Right cardiac atrium (tissue), 5 donors: ENCODE measurements around the gene LAMP5. TPM values are rescaled to one million over a fixed set of nuclear protein-coding genes. Genes with fewer than 3 reads are reported as not detected.

Experiments used
- ATAC-seq, 2 donors: fragments of 200-7000 bp; cut with Tn5 transposase; one replicate each; pipeline versions ENCODE4 v1.8.0 to v1.9.1; 2020; ENCODE audit warnings: moderate library complexity in 2 of 2, mild to moderate bottlenecking in 1 of 2
- DNase-seq, 3 donors: peaks; one replicate each; pipeline ENCODE4 v3.0.0-alpha.2; 2020
- H3K27ac ChIP-seq: one replicate; pipeline ENCODE4 v1.5.1; 2013; ENCODE audit warnings: mild to moderate bottlenecking, low read length, control low read depth, moderate library complexity
- H3K27me3 ChIP-seq: one replicate; pipeline ENCODE4 v1.6.1; 2013; ENCODE audit not compliant: control insufficient read depth, insufficient read depth
- H3K4me1 ChIP-seq: one replicate; pipeline ENCODE4 v1.6.1; 2013; ENCODE audit warnings: low read length; ENCODE audit not compliant: control insufficient read depth, insufficient read depth
- H3K4me3 ChIP-seq: one replicate; pipeline ENCODE4 v1.5.1; 2013; ENCODE audit warnings: low read length, control low read depth
- H3K9me3 ChIP-seq: one replicate; pipeline ENCODE4 v1.6.1; 2013; ENCODE audit warnings: low read length; ENCODE audit not compliant: control insufficient read depth
- WGBS: extraction: QIAGEN DNeasy Blood & Tissue Kit; methylation state at CpG from one replicate; pipeline ENCODE4 v1.1.7; 2013; 5-methylcytosine and 5-hydroxymethylcytosine counted together
- intact Hi-C, 4 donors: fragments of 100-400 bp; cut with DNase I; formaldehyde crosslinking; loops; one replicate each; pipeline versions ENCODE4 v1.11.0 to v1.14.0; 2022 to 2023
- polyA plus RNA-seq: library from polyadenylated mRNA; stranded (reverse); fragments of 200-250 nt; gene quantifications from one replicate; pipeline ENCODE4 v1.2.3, GENCODE V29; 2013
- total RNA-seq, 4 donors: library from RNA; stranded (reverse); fragmentation: NEBNext Ultra II Directional; extraction: Animal tissue kit (Norgen Biotek cat#: 25700); gene quantifications; one replicate each; pipeline ENCODE4 v1.2.1, GENCODE V29; 2021
- donor health status: healthy with polysubstance abuse.
- donor health status: DM: no; HTN: yes; CAD: no.
- donor health status: DM: no; HTN: no; CAD: no.
- donor health status: DM: no; HTN: yes; CAD: no; lungs with severe emphysema.
- donor health status: DM: yes; HTN: yes; CAD: no.

The LAMP5 gene
- total and polyA plus RNA-seq, 5 donors: 0.07 TPM; not detected in 4

GRCh38 chr20:9573335-9574151 lies 59.2 kb downstream of the LAMP5 start:
- intact Hi-C loops: no loop called here
- Histone ChIP-seq H3K27ac (no peak overlapping the region), H3K27me3 (no peaks in the 10 kb centered on the region), H3K9me3 (no peaks in the 10 kb centered on the region), H3K4me3 (no peak overlapping the region), H3K4me1 (no peaks in the 10 kb centered on the region)
- DNase-seq (no peak), ATAC-seq (no peak)
- 37% methylated on average over 13 of the region's 13 CpGs for WGBS

GRCh38 chr20:9574181-9574580 lies 59.8 kb downstream of the LAMP5 start:
- H3K4me1 ChIP-seq: no peaks in the 10 kb centered on the region
- H3K4me3 ChIP-seq: no peak overlapping the region
- DNase-seq (no peak), ATAC-seq (no peak)
- intact Hi-C loops: no loop called here
- H3K9me3 ChIP-seq: no peaks in the 10 kb centered on the region
- H3K27me3 ChIP-seq: no peaks in the 10 kb centered on the region
- H3K27ac ChIP-seq: no peak overlapping the region
- WGBS: 59% methylated on average over 7 of the region's 7 CpGs

GRCh38 chr20:9574776-9575175 lies 60.4 kb downstream of the LAMP5 start:
- Histone ChIP-seq H3K27me3 (no peaks in the 10 kb centered on the region), H3K9me3 (no peaks in the 10 kb centered on the region), H3K4me3 (no peak overlapping the region), H3K27ac (no peak overlapping the region), H3K4me1 (no peaks in the 10 kb centered on the region)
- 80% methylated on average over 3 of the region's 3 CpGs for WGBS
- ATAC-seq (no peak), DNase-seq (no peak)
- intact Hi-C loops: no loop called here

GRCh38 chr20:9575836-9576235 lies 61.4 kb downstream of the LAMP5 start:
- H3K27ac ChIP-seq: no peak overlapping the region
- intact Hi-C loops: no loop called here
- no peaks in the 10 kb centered on the region for H3K9me3 ChIP-seq
- 93% methylated on average over 1 of the region's 1 CpG for WGBS
- H3K27me3 ChIP-seq: no peaks in the 10 kb centered on the region
- no peak overlapping the region for H3K4me3 ChIP-seq
- H3K4me1 ChIP-seq: no peaks in the 10 kb centered on the region
- ATAC-seq (no peak), DNase-seq (no peak)

GRCh38 chr20:9576695-9577094 lies 62.3 kb downstream of the LAMP5 start:
- WGBS: 77% methylated on average over 4 of the region's 4 CpGs
- H3K27ac ChIP-seq: no peak overlapping the region
- H3K9me3 ChIP-seq: no peaks in the 10 kb centered on the region
- ATAC-seq (no peak), DNase-seq (no peak)
- no peaks in the 10 kb centered on the region for H3K27me3 ChIP-seq
- no peaks in the 10 kb centered on the region for H3K4me1 ChIP-seq
- intact Hi-C loops: no loop called here
- H3K4me3 ChIP-seq: no peak overlapping the region

- no peaks in the 10 kb centered on the region for H3K27me3 ChIP-seq
Observed at GRCh38 chr20:9577397-9577796, 63.0 kb downstream of the LAMP5 start.

GRCh38 chr20:9578594-9578993 lies 64.2 kb downstream of the LAMP5 start:
- ATAC-seq (no peak), DNase-seq (no peak)
- Histone ChIP-seq H3K9me3 (no peaks in the 10 kb centered on the region), H3K4me1 (no peaks in the 10 kb centered on the region), H3K27ac (no peak overlapping the region), H3K27me3 (no peaks in the 10 kb centered on the region), H3K4me3 (no peak overlapping the region)
- intact Hi-C loops: no loop called here
- 22% methylated on average over 2 of the region's 2 CpGs for WGBS

More at GRCh38 chr20:9577397-9577796, 63.0 kb downstream of the LAMP5 start:
- no peak for DNase-seq
- Histone ChIP-seq H3K4me1 (no peaks in the 10 kb centered on the region), H3K4me3 (no peak overlapping the region), H3K9me3 (no peaks in the 10 kb centered on the region), H3K27ac (no peak overlapping the region)
- ATAC-seq: no peak
- intact Hi-C loops: no loop called here
- 75% methylated on average over 7 of the region's 7 CpGs for WGBS
